Activated effector memory CD4-positive, alpha-beta T cell treated with anti-CD3 and anti-CD28 coated beads, Interleukin-2, amount 50 U/mL, for 16 hours (primary cell): Measurements from ENCODE around the gene TFDP1.
A peak's percentile ranks its signal among the peaks of the same experiment; 100 is the strongest.

Source experiments
- DNase-seq: peaks from one replicate; pipeline ENCODE4 v3.0.0-alpha.2; 2020

TFDP1 gene

DNA sequence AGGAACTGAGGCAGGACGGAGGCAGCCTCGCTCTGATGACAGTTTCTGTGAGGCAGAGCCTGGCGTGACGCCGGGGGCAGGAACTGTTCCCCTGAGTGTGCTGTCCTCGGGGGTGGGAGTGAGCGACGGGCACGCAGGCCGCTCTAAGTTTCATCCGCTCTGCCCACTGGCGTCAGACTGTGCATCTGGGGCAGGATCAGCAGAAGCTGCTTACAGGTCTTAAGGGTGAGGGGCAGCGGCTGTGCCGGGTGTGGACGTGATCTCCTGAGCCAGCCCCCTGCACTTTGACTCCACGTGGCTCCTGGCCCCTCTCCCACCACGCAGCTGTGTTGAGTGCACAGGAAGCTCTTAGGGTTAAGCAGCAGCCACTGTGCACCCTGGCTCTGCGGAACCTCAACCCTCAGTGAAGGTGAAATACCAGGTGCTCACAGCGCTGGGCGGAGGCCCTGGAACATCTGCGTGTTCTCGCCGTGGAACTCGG lies 84.0 kb downstream of the TFDP1 start:
- DNase-seq = no peak

- peak; percentile 38 for DNase-seq
Observed at GRCh38 chr13:113669231-113669754, 84.7 kb downstream of the TFDP1 start.

DNA sequence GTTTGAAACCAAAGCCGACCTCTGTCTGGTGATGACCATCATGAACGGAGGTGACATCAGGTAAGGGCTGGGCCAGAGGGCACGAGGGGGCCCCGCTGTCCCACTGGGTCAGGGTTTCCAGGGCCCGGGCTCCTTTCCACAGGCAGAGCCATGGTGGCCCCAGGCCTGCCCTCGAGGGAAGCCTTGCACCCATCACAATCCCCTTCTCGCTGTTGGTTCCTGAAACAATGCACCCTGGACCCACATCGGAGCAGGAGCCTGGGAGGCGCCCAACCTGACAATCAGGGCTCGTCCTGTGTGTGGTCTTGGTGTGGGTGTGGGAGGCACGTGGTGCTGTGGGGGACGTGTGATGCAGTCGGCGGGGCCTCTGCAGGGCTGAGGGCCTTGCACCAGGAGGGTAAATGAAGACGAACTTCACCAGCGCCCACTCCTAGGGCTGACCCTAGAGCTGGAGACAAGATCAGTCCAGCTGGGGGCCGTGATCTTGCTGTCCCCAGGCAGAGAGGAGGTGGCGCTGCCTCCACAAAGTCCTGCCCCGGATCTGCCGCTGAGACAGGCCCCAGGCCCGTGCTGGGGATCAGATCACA lies 85.3 kb downstream of the TFDP1 start:
- peak; percentile 55 for DNase-seq

- peak; percentile 24 for DNase-seq
Observed at GRCh38 chr13:113670541-113670940, 86.0 kb downstream of the TFDP1 start.

DNA sequence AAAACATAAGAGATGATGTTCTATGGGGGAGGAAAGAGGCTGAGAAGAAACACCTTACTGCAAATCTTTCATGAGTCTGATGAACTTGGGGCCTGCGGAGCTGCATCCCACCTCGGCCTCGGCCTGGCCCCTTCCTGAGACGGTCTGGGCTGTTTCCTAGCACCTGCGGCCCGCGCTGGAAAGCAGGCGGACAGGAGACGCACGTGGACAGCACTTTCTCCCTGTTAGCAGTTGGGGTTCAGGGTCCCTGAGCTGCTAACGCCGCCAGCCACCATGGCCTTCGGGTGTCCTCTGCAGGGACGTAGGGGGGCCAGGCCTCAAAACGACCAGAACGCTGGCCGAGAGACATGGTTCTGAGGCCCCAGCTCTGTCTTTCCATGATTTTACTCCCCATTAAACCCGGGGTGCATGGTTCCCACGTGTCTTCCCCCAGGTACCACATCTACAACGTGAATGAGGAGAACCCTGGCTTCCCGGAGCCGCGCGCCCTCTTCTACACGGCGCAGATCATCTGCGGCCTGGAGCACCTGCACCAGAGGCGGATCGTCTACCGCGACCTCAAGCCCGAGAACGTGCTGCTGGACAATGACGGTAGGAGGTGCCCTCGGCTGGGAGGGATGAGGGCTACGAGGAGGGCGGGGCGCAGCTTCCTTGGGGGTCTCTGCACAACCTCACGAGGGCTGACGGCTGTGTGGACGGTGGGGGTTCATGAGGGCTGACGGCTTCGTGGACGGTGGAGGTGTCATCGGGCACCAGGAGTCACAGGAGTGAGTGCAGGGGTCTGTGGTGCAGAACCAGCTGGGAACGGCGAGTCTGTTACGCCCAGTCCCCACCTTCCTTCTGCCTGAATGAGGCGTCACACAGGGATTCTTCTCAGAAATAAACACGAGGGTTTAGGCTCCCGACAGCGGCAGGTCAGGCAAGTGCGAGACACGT lies 86.8 kb downstream of the TFDP1 start:
- peak; percentile 50 for DNase-seq

- DNase-seq = peak; percentile 54
Observed at GRCh38 chr13:113672002-113672651, 87.6 kb downstream of the TFDP1 start.
